Neuronal stem cell (in vitro differentiated cells): ENCODE results near the gene NTRK2.

Source experiments
- DNase-seq: peaks from one replicate; pipeline ENCODE4 v3.0.0-alpha.2; 2013; ENCODE audit warnings: low spot score
- H2AFZ ChIP-seq: one replicate; pipeline ENCODE4 v1.6.1; 2013; ENCODE audit warnings: mild to moderate bottlenecking, low read length, inconsistent platforms
- H2AK5ac ChIP-seq: 2 replicates; pipeline ENCODE4 v1.6.1; 2013; ENCODE audit warnings: low read depth, mild to moderate bottlenecking, inconsistent platforms, low read length, moderate library complexity, mixed read lengths
- H2BK120ac ChIP-seq: 2 replicates; pipeline ENCODE4 v1.6.1; 2013; ENCODE audit warnings: low read depth, mild to moderate bottlenecking, inconsistent platforms, low read length, moderate library complexity, mixed read lengths
- H2BK12ac ChIP-seq: one replicate; pipeline ENCODE4 v1.6.1; 2013; ENCODE audit warnings: low read length, inconsistent platforms
- H2BK15ac ChIP-seq: 2 replicates; pipeline ENCODE4 v1.6.1; 2013; ENCODE audit warnings: mild to moderate bottlenecking, low read length, inconsistent platforms, mixed read lengths
- H2BK5ac ChIP-seq: one replicate; pipeline ENCODE4 v1.6.1; 2013; ENCODE audit warnings: inconsistent platforms, mild to moderate bottlenecking, low read length, moderate library complexity
- H3K14ac ChIP-seq: one replicate; pipeline ENCODE4 v1.6.1; 2013; ENCODE audit warnings: low read length, inconsistent platforms
- H3K18ac ChIP-seq: 2 replicates; pipeline ENCODE4 v1.6.1; 2013; ENCODE audit warnings: low read length, inconsistent platforms
- H3K23ac ChIP-seq: 2 replicates; pipeline ENCODE4 v1.6.1; 2013; ENCODE audit warnings: low read depth, mild to moderate bottlenecking, mixed read lengths, low read length, inconsistent platforms; ENCODE audit not compliant: poor library complexity
- H3K27ac ChIP-seq: replicated peaks from 3 replicates; pipeline ENCODE4 v1.5.1; 2013; ENCODE audit warnings: low read length, inconsistent platforms
- H3K27me3 ChIP-seq, 3 experiments: 2 replicates each; pipeline ENCODE4 v1.6.1; 2013; ENCODE audit warnings: low read length in 3 of 3, mild to moderate bottlenecking in 2 of 3, inconsistent platforms in 1 of 3, low read depth in 1 of 3, mixed read lengths in 1 of 3, moderate library complexity in 1 of 3; ENCODE audit not compliant: control insufficient read depth in 3 of 3, insufficient read depth in 3 of 3
- H3K36me3 ChIP-seq, 2 donors: replicated peaks in 1 of 2; 2 replicates each; pipeline ENCODE4 v1.6.1; 2013; ENCODE audit warnings: low read length in 2 of 2; ENCODE audit not compliant: control insufficient read depth in 2 of 2, insufficient read depth in 2 of 2
- H3K4ac ChIP-seq: 2 replicates; pipeline ENCODE4 v1.6.1; 2013; ENCODE audit warnings: inconsistent platforms, mild to moderate bottlenecking, low read length, moderate library complexity
- H3K4me1 ChIP-seq, 2 donors: 1 replicate in 1 of 2; 2 replicates in 1 of 2; pipeline ENCODE4 v1.6.1; 2013; ENCODE audit warnings: low read length in 2 of 2, low read depth in 1 of 2; ENCODE audit not compliant: control insufficient read depth in 2 of 2, insufficient read depth in 1 of 2
- H3K4me2 ChIP-seq: one replicate; pipeline ENCODE4 v1.6.1; 2013; ENCODE audit warnings: mild to moderate bottlenecking, low read length, inconsistent platforms; ENCODE audit not compliant: insufficient read depth, poor library complexity, severe bottlenecking
- H3K4me3 ChIP-seq, 2 donors: 2 replicates each; pipeline ENCODE4 v1.5.1; 2013; ENCODE audit warnings: low read length in 2 of 2, mild to moderate bottlenecking in 2 of 2, inconsistent platforms in 1 of 2, moderate library complexity in 1 of 2
- H3K79me1 ChIP-seq: one replicate; pipeline ENCODE4 v1.6.1; 2013; ENCODE audit warnings: low read depth, mild to moderate bottlenecking, inconsistent platforms, low read length, moderate library complexity
- H3K9ac ChIP-seq: one replicate; pipeline ENCODE4 v1.6.1; 2013; ENCODE audit warnings: mild to moderate bottlenecking, low read depth, low read length, inconsistent platforms; ENCODE audit not compliant: poor library complexity
- H3K9me3 ChIP-seq, 2 donors: replicated peaks in 1 of 2; 2 replicates each; pipeline versions ENCODE3 to v1.6.1; 2013; ENCODE audit warnings: low read length in 2 of 2, mild to moderate bottlenecking in 2 of 2, inconsistent platforms in 1 of 2, low read depth in 1 of 2, mixed read lengths in 1 of 2, moderate library complexity in 1 of 2; ENCODE audit not compliant: control insufficient read depth in 2 of 2, insufficient read depth in 1 of 2
- H4K8ac ChIP-seq: one replicate; pipeline ENCODE4 v1.6.1; 2013; ENCODE audit warnings: low read depth, mild to moderate bottlenecking, inconsistent platforms, low read length, moderate library complexity
- H4K91ac ChIP-seq: one replicate; pipeline ENCODE4 v1.6.1; 2013; ENCODE audit warnings: low read length, low read depth, mild to moderate bottlenecking, inconsistent platforms; ENCODE audit not compliant: poor library complexity
- WGBS, 2 donors: extraction: QIAGEN DNeasy Blood & Tissue Kit; methylation state at CpG; one replicate each; pipeline ENCODE4 v1.1.7; 2013; ENCODE audit warnings: missing lambda C conversion rate in 2 of 2, mixed read lengths in 1 of 2; ENCODE audit not compliant: insufficient read length in 2 of 2, insufficient replicate concordance in 1 of 2; ENCODE audit errors: extremely low coverage in 2 of 2; 5-methylcytosine and 5-hydroxymethylcytosine counted together

The NTRK2 gene

DNA sequence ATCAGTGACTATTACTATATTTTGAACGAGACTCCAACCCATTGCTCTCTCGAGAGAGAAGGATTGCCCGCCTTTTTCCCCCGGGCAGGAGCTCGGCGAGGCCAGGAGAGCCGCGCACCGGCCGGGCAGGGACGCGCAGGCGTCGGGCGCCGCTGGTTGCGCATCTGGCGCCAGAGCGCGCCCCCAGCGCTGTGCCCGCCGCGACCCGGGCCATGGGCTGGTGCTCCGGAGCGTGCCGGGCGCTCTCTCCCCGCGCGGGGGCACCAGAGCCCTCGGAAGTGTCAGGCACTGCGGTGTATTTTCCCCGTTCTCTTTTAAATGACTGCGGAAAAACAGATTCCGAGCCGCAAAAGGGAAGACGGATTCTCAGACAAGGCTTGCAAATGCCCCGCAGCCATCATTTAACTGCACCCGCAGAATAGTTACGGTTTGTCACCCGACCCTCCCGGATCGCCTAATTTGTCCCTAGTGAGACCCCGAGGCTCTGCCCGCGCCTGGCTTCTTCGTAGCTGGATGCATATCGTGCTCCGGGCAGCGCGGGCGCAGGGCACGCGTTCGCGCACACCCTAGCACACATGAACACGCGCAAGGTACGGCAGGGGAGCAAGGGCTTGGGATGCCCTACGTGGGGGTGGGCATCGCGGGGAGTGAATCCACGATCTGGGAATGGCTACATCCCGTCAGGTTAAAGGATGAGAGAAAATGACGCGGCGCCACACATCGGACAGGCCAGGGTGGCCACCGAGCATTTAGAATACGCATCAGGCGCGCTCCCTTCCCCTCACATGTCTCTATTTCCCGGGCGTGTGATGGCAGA, 1.1 kb upstream of the NTRK2 start:
- peak; percentile 82 for DNase-seq
- no CpG with 5 or more reads among the region's 76 CpGs for WGBS, 2 donors
- peaks cover 8 to 14% of the 10 kb centered on the region in 2 donors for H3K4me1 ChIP-seq
- no peak overlapping the region for H3K4ac ChIP-seq
- no peaks in the 10 kb centered on the region for H3K36me3 ChIP-seq
- no peaks in the 10 kb centered on the region for H3K79me1 ChIP-seq
- no peak overlapping the region for H2BK12ac ChIP-seq
- H3K9me3 ChIP-seq, result peaks cover 3 to 6% of the 10 kb centered on the region in 2 donors
- H2AK5ac ChIP-seq, result no peak overlapping the region
- H3K27me3 ChIP-seq, result peaks cover 19 to 55% (median 44%) of the 10 kb centered on the region in 3 experiments
- no peak overlapping the region for H3K27ac ChIP-seq
- peak overlapping the region; percentile 58 to 86 for H3K4me3 ChIP-seq
- no peak overlapping the region for H4K91ac ChIP-seq
- peak overlapping the region; percentile 83 for H3K9ac ChIP-seq
- H3K18ac ChIP-seq, result peak overlapping the region; percentile 7
- H2AFZ ChIP-seq, result peak overlapping the region; percentile 99
- no peak overlapping the region for H3K14ac ChIP-seq
- H2BK15ac ChIP-seq, result no peak overlapping the region
- peak overlapping the region; percentile 10 for H2BK5ac ChIP-seq
- no peak overlapping the region for H2BK120ac ChIP-seq
- no peak overlapping the region for H3K23ac ChIP-seq
- peak overlapping the region; percentile 97 for H3K4me2 ChIP-seq
- H4K8ac ChIP-seq, result no peak overlapping the region

DNA sequence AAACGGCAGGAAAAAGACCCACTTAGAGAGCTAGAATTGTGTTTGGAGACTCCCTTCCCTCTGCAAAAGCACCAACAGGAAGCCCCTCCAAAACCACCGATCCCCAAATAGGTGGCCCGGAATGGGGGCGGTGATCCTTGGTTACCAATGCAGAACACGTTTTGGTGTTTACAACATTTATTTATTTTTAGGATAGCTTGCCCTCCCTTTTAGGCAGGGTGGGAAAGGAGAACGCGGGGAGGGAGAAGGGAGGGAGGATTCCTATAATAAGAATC, 579 bp upstream of the NTRK2 start:
- no peak overlapping the region for H4K91ac ChIP-seq
- H3K27me3 ChIP-seq, result peaks cover 19 to 55% (median 44%) of the 10 kb centered on the region in 3 experiments
- H3K4me3 ChIP-seq, result peak overlapping the region; percentile 58 to 86
- H2BK15ac ChIP-seq, result no peak overlapping the region
- H4K8ac ChIP-seq, result no peak overlapping the region
- H3K4ac ChIP-seq, result no peak overlapping the region
- peaks cover 3 to 6% of the 10 kb centered on the region in 2 donors for H3K9me3 ChIP-seq
- H3K14ac ChIP-seq, result no peak overlapping the region
- DNase-seq, result no peak
- H3K4me1 ChIP-seq, result peaks cover 8 to 14% of the 10 kb centered on the region in 2 donors
- no peak overlapping the region for H3K9ac ChIP-seq
- H3K79me1 ChIP-seq, result no peaks in the 10 kb centered on the region
- no peak overlapping the region for H3K27ac ChIP-seq
- H3K18ac ChIP-seq, result no peak overlapping the region
- no peak overlapping the region for H2BK5ac ChIP-seq
- WGBS, 2 donors, result no CpG with 5 or more reads among the region's 7 CpGs
- H2BK120ac ChIP-seq, result no peak overlapping the region
- peak overlapping the region; percentile 97 for H3K4me2 ChIP-seq
- H2AFZ ChIP-seq, result peak overlapping the region; percentile 99
- no peak overlapping the region for H2BK12ac ChIP-seq
- no peak overlapping the region for H2AK5ac ChIP-seq
- H3K23ac ChIP-seq, result no peak overlapping the region
- no peaks in the 10 kb centered on the region for H3K36me3 ChIP-seq

DNA sequence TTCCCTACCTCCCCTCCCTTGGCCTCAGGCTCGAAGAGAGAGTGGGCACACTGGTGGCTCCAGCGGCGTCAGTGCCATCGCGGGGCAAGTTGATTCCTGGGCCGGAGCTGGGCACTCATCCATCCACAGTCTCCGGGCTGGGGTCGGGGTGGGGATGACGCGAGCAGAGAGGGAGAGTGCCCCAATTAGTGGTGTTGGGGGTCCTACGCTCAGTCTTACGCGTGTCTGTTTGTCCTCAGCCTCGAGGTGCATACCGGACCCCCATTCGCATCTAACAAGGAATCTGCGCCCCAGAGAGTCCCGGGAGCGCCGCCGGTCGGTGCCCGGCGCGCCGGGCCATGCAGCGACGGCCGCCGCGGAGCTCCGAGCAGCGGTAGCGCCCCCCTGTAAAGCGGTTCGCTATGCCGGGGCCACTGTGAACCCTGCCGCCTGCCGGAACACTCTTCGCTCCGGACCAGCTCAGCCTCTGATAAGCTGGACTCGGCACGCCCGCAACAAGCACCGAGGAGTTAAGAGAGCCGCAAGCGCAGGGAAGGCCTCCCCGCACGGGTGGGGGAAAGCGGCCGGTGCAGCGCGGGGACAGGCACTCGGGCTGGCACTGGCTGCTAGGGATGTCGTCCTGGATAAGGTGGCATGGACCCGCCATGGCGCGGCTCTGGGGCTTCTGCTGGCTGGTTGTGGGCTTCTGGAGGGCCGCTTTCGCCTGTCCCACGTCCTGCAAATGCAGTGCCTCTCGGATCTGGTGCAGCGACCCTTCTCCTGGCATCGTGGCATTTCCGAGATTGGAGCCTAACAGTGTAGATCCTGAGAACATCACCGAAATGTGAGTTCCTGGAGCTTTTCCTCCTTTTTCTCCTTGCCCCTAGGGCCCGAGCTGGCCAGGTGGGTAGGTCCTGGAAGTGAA, 861 bp downstream of the NTRK2 start:
- peak; percentile 39 for DNase-seq
- H4K91ac ChIP-seq, result no peak overlapping the region
- no peak overlapping the region for H2AK5ac ChIP-seq
- WGBS, 2 donors, result no CpG with 5 or more reads among the region's 67 CpGs
- peaks cover 3 to 6% of the 10 kb centered on the region in 2 donors for H3K9me3 ChIP-seq
- no peak overlapping the region for H4K8ac ChIP-seq
- peak overlapping the region; percentile 55 for H3K18ac ChIP-seq
- peak overlapping the region; percentile 15 for H2BK15ac ChIP-seq
- peak overlapping the region; percentile 60 for H2BK5ac ChIP-seq
- peaks cover 8 to 14% of the 10 kb centered on the region in 2 donors for H3K4me1 ChIP-seq
- no peak overlapping the region for H3K23ac ChIP-seq
- no peaks in the 10 kb centered on the region for H3K36me3 ChIP-seq
- peak overlapping the region; percentile 79 for H3K14ac ChIP-seq
- peaks cover 19 to 55% (median 44%) of the 10 kb centered on the region in 3 experiments for H3K27me3 ChIP-seq
- H3K4me3 ChIP-seq, result peak overlapping the region; percentile 58 to 75
- H3K79me1 ChIP-seq, result no peaks in the 10 kb centered on the region
- peak overlapping the region; percentile 99 for H2AFZ ChIP-seq
- H3K9ac ChIP-seq, result peak overlapping the region; percentile 79
- H3K4me2 ChIP-seq, result peak overlapping the region; percentile 97
- H2BK120ac ChIP-seq, result peak overlapping the region; percentile 27
- H3K27ac ChIP-seq, result no peak overlapping the region
- H2BK12ac ChIP-seq, result no peak overlapping the region
- H3K4ac ChIP-seq, result no peak overlapping the region
